Osteocyte (in vitro differentiated cells): ENCODE results near the gene RBM15B. TPM values are rescaled to one million over a fixed set of nuclear protein-coding genes. Genes with fewer than 3 reads are reported as not detected.
"Not testable (repeated sequence)": the region's sequence is repeated elsewhere in the genome, so short reads cannot be mapped to it uniquely, and the experiment has no call there.

Experiments used
- DNase-seq: peaks from one replicate; pipeline ENCODE4 v3.0.0; 2021; ENCODE audit warnings: mixed read lengths; ENCODE audit not compliant: unreplicated experiment; ENCODE audit errors: extremely low spot score
- H3K27ac Mint-ChIP-seq: one replicate; pipeline ENCODE4 v1.8.0; 2021; ENCODE audit warnings: mild to moderate bottlenecking, mixed read lengths; ENCODE audit not compliant: unreplicated experiment
- H3K27me3 Mint-ChIP-seq: one replicate; pipeline ENCODE4 v1.8.0; 2021; ENCODE audit warnings: mixed read lengths; ENCODE audit not compliant: unreplicated experiment
- H3K36me3 Mint-ChIP-seq: one replicate; pipeline ENCODE4 v1.8.0; 2021; ENCODE audit warnings: mixed read lengths; ENCODE audit not compliant: unreplicated experiment
- H3K4me1 Mint-ChIP-seq: one replicate; pipeline ENCODE4 v1.8.0; 2021; ENCODE audit warnings: mixed read lengths; ENCODE audit not compliant: unreplicated experiment
- H3K4me3 Mint-ChIP-seq: one replicate; pipeline ENCODE4 v1.8.0; 2021; ENCODE audit warnings: mild to moderate bottlenecking, moderate library complexity, mixed read lengths; ENCODE audit not compliant: unreplicated experiment
- H3K9me3 Mint-ChIP-seq: one replicate; pipeline ENCODE4 v1.8.0; 2021; ENCODE audit warnings: mixed read lengths; ENCODE audit not compliant: unreplicated experiment
- total RNA-seq: library from RNA; stranded (reverse); gene quantifications from 2 replicates; pipeline ENCODE4 v1.2.1, GENCODE V29; 2021
- TF ChIP-seq, protein P1 (sequence below): fragments of 200-600 bp; sonication (generic); IDR thresholded peaks from 2 replicates; pipeline ENCODE4 v1.5.0; 2021; ENCODE audit warnings: antibody characterized with exemption, mild to moderate bottlenecking, moderate library complexity

RBM15B gene
- total RNA-seq, 1 donor from 2014 or later, result 50.3 TPM

GRCh38 chr3:51385621-51386091 is 5.4 kb upstream of the RBM15B start:
- Mint-ChIP-seq H3K4me3 (peak overlapping the region; percentile 96), H3K27me3 (no peaks in the 10 kb centered on the region), H3K36me3 (peaks cover 10% of the 10 kb centered on the region), H3K4me1 (peaks cover 43% of the 10 kb centered on the region), H3K9me3 (no peaks in the 10 kb centered on the region), H3K27ac (peak overlapping the region; percentile 85)
- TF ChIP-seq, protein P1, sequence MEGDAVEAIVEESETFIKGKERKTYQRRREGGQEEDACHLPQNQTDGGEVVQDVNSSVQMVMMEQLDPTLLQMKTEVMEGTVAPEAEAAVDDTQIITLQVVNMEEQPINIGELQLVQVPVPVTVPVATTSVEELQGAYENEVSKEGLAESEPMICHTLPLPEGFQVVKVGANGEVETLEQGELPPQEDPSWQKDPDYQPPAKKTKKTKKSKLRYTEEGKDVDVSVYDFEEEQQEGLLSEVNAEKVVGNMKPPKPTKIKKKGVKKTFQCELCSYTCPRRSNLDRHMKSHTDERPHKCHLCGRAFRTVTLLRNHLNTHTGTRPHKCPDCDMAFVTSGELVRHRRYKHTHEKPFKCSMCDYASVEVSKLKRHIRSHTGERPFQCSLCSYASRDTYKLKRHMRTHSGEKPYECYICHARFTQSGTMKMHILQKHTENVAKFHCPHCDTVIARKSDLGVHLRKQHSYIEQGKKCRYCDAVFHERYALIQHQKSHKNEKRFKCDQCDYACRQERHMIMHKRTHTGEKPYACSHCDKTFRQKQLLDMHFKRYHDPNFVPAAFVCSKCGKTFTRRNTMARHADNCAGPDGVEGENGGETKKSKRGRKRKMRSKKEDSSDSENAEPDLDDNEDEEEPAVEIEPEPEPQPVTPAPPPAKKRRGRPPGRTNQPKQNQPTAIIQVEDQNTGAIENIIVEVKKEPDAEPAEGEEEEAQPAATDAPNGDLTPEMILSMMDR, result no peak
- DNase-seq, result no peak

DNA sequence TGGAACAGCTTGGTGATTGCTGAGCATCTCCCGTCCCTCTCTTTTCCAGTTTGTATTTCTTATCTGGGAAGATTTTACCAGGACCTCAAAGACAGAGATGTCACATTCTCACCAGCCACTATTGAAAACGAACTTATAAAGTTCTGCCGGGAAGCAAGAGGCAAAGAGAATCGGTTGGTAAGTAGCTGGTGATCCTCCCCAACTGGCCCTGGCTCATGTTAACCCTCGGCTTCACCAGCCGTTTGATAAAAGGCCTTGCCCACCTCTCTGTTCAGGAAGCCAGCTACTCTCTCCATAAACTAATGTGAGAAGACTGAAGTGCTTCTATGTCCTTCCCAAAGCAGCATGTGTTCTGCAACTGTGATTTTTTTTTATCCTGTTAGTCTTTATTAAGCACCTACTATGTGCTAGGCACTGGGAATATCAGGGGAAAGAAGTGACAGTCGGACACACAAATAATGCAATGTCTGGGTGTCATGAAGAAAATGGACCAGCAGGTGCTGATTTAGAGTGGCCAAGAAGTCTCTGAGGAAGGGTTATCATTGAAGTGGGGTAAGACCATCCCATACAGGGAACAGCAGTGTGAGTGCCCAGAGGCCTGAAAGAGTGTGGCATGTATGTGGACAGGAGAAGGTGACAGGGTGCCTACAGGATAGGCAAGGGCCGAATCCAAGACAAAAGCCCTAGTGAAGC is 4.8 kb upstream of the RBM15B start:
- H3K4me1 Mint-ChIP-seq, result peaks cover 45% of the 10 kb centered on the region
- H3K9me3 Mint-ChIP-seq, result no peaks in the 10 kb centered on the region
- H3K27me3 Mint-ChIP-seq, result no peaks in the 10 kb centered on the region
- H3K27ac Mint-ChIP-seq, result peak overlapping the region; percentile 64
- H3K4me3 Mint-ChIP-seq, result peak overlapping the region; percentile 96
- peaks cover 10% of the 10 kb centered on the region for H3K36me3 Mint-ChIP-seq
- TF ChIP-seq, protein P1, result no peak
- no peak for DNase-seq

GRCh38 chr3:51386852-51387229 is 4.2 kb upstream of the RBM15B start:
- peak overlapping the region; percentile 96 for H3K4me3 Mint-ChIP-seq
- H3K9me3 Mint-ChIP-seq, result no peaks in the 10 kb centered on the region
- no peak for DNase-seq
- H3K36me3 Mint-ChIP-seq, result peaks cover 12% of the 10 kb centered on the region
- no peaks in the 10 kb centered on the region for H3K27me3 Mint-ChIP-seq
- peaks cover 47% of the 10 kb centered on the region for H3K4me1 Mint-ChIP-seq
- TF ChIP-seq, protein P1, result no peak
- H3K27ac Mint-ChIP-seq, result peak overlapping the region; percentile 64

GRCh38 chr3:51387281-51387680 is 3.8 kb upstream of the RBM15B start:
- H3K4me3 Mint-ChIP-seq, H3K27me3 Mint-ChIP-seq, H3K9me3 Mint-ChIP-seq, H3K27ac Mint-ChIP-seq: not testable (repeated sequence)
- DNase-seq, result peak; percentile 34
- peaks cover 47% of the 10 kb centered on the region for H3K4me1 Mint-ChIP-seq
- H3K36me3 Mint-ChIP-seq, result peaks cover 12% of the 10 kb centered on the region

GRCh38 chr3:51388286-51389029 is 2.6 kb upstream of the RBM15B start:
- H3K36me3 Mint-ChIP-seq, result peaks cover 19% of the 10 kb centered on the region
- peak; percentile 63 for DNase-seq
- H3K4me1 Mint-ChIP-seq, result peaks cover 52% of the 10 kb centered on the region
- H3K4me3 Mint-ChIP-seq, result no peak overlapping the region
- H3K27ac Mint-ChIP-seq, result no peak overlapping the region
- H3K9me3 Mint-ChIP-seq, result no peaks in the 10 kb centered on the region
- TF ChIP-seq, protein P1, result peak; percentile 19
- no peaks in the 10 kb centered on the region for H3K27me3 Mint-ChIP-seq
